ENCODE results near the gene SLC35A3. TPM values are rescaled to one million over a fixed set of nuclear protein-coding genes. Genes with fewer than 3 reads are reported as not detected.
"Not testable (repeated sequence)": the region's sequence is repeated elsewhere in the genome, so short reads cannot be mapped to it uniquely, and the experiment has no call there.

Gene SLC35A3
- total and polyA plus RNA-seq, 3 donors from 2014 or later: 6.6 to 17.6 (median 17.1) TPM

- Histone ChIP-seq H3K27me3 (no peaks in the 10 kb centered on the region), H3K36me3 (ENCODE audit: low read depth, missing control alignments) (no peaks in the 10 kb centered on the region), H3K4me1 (peaks cover 8% of the 10 kb centered on the region), H3K4me3 (peak overlapping the region; percentile 92 to 96), H3K27ac (peak overlapping the region; percentile 98 to 99), H3K9me3 (no peaks in the 10 kb centered on the region)
- 0 to 1% methylated on average over 15 to 37 of the region's 37 CpGs for WGBS, 2 donors
- peak; percentile 72 for DNase-seq
- no peak for TF ChIP-seq POLR2A (IDR thresholded peaks at IDR 0.05)
- no peak for TF ChIP-seq CTCF (IDR thresholded peaks at IDR 0.05)
- intact Hi-C loops (cut with DNase I; ENCODE audit: low total_unique reads): loop anchor here (5.0 kb wide), 1 partner anchor 94 kb away; the partner anchor contains the start of genes SASS6 and TRMT13
These were observed 69.0 kb downstream of the SLC35A3 start for GRCh38 chr1:100038660-100039287.

- intact Hi-C loops (cut with DNase I; ENCODE audit: low total_unique reads): loop anchor here (5.0 kb wide), 1 partner anchor 93 kb away; the partner anchor contains the start of genes SASS6 and TRMT13
- Histone ChIP-seq H3K27ac (peak overlapping the region in 1 of 2 donors; percentile 98), H3K27me3 (no peaks in the 10 kb centered on the region), H3K4me1 (peaks cover 8% of the 10 kb centered on the region), H3K36me3 (ENCODE audit: low read depth, missing control alignments) (no peaks in the 10 kb centered on the region), H3K4me3 (peak overlapping the region in 1 of 2 donors; percentile 96), H3K9me3 (no peaks in the 10 kb centered on the region)
- WGBS, 2 donors: 7 to 13% methylated on average over 2 of the region's 2 CpGs
- no peak for DNase-seq
- TF ChIP-seq CTCF (IDR thresholded peaks at IDR 0.05) (no peak), POLR2A (IDR thresholded peaks at IDR 0.05) (no peak)
These were observed 69.8 kb downstream of the SLC35A3 start for GRCh38 chr1:100039591-100039990.

- H3K4me1 ChIP-seq: peaks cover 9% of the 10 kb centered on the region
- TF ChIP-seq CTCF (IDR thresholded peaks at IDR 0.05) (no peak), POLR2A (IDR thresholded peaks at IDR 0.05) (no peak)
- intact Hi-C loops (cut with DNase I; ENCODE audit: low total_unique reads): no loop called here
- no peak overlapping the region for H3K4me3 ChIP-seq
- H3K27me3 ChIP-seq: no peaks in the 10 kb centered on the region
- no peak overlapping the region for H3K27ac ChIP-seq
- H3K36me3 ChIP-seq (ENCODE audit: low read depth, missing control alignments): no peaks in the 10 kb centered on the region
- DNase-seq: no peak
- H3K9me3 ChIP-seq: no peaks in the 10 kb centered on the region
- WGBS, 2 donors: 92 to 94% methylated on average over 5 of the region's 5 CpGs
These were observed 75.4 kb downstream of the SLC35A3 start for GRCh38 chr1:100045206-100045605.

- H3K4me1 ChIP-seq, H3K9me3 ChIP-seq: not testable (repeated sequence)
- 93 to 97% methylated on average over 11 of the region's 11 CpGs for WGBS, 2 donors
These were observed 77.5 kb downstream of the SLC35A3 start for GRCh38 chr1:100047235-100047708.

GRCh38 chr1:100050139-100050538 is 80.3 kb downstream of the SLC35A3 start:
- no peak overlapping the region for H3K4me3 ChIP-seq
- WGBS, 2 donors: 86 to 91% methylated on average over 4 of the region's 4 CpGs
- intact Hi-C loops (cut with DNase I; ENCODE audit: low total_unique reads): no loop called here
- DNase-seq: no peak
- no peak overlapping the region for H3K27ac ChIP-seq
- no peaks in the 10 kb centered on the region for H3K27me3 ChIP-seq
- H3K4me1 ChIP-seq: peaks cover 9% of the 10 kb centered on the region
- no peaks in the 10 kb centered on the region for H3K9me3 ChIP-seq
- no peaks in the 10 kb centered on the region for H3K36me3 ChIP-seq (ENCODE audit: low read depth, missing control alignments)
- no peak for TF ChIP-seq CTCF (IDR thresholded peaks at IDR 0.05)
- no peak for TF ChIP-seq POLR2A (IDR thresholded peaks at IDR 0.05)

More at GRCh38 chr1:100047235-100047708, 77.5 kb downstream of the SLC35A3 start:
- DNase-seq; H3K27me3 ChIP-seq; H3K27ac ChIP-seq; H3K4me3 ChIP-seq; intact Hi-C loops (cut with DNase I; ENCODE audit: low total_unique reads); H3K36me3 ChIP-seq (ENCODE audit: low read depth, missing control alignments): not testable (repeated sequence)

All from testis (tissue), 3 donors.